ENCODE results near the gene ZSWIM4. TPM values are rescaled to one million over a fixed set of nuclear protein-coding genes. Genes with fewer than 3 reads are reported as not detected.

ZSWIM4 gene
- total and polyA plus RNA-seq, 10 donors = 1.5 to 14.8 (median 7.7) TPM

DNA sequence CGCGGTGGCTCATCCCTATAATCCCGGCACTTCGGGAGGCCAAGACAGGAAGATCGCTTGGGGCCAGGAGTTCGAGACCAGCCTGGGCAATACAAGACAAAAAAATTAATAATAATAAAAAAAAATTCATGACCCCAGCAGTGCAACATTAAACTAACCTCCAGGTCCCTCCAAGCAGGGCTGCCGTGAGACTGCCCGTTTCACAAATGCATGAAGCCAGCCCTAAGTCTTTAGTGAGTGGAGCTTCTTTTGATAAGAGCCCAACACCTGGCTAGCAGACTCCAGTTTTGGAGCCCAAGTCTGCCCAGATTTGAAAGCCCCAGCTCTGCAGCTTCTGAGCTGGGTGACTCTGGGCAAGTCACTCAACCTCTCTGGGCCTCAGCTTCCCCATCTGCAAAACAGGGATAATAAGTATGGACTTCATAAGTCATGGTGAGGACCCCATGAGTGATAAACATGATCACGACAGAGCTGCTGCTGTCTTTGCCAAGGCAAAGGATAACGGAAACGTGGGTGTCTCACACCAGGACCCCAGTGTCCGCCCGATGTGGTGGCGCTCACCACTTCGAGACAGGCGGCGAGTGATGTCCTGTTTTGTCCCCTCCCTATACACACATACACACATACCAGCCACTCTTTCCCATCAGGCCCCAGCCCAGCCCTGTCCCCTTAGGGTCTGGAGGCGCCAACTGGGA, 43.3 kb downstream of the ZSWIM4 start:
- Histone ChIP-seq H3K4me3 (peak overlapping the region; percentile 57 to 94 (median 77)), H3K27me3 (replicated peaks in 1 of 7) (no peaks in the 10 kb centered on the region), H3K4me1 (peaks cover 63 to 97% (median 91%) of the 10 kb centered on the region in 6 donors), H3K27ac (peak overlapping the region; percentile 91 to 100 (median 98)), H3K36me3 (peaks cover 0 to 43% (median 19%) of the 10 kb centered on the region in 6 donors), H3K9me3 (no peaks in the 10 kb centered on the region)
- no peak for DNase-seq
- intact Hi-C loops (cut with DNase I; ENCODE audit: low total_unique reads) = no loop called here
- TF ChIP-seq POLR2AphosphoS5 (IDR thresholded peaks at IDR 0.05) = no peak
- TF ChIP-seq POLR2A (IDR thresholded peaks at IDR 0.05) = peak in 1 of 3 donors; percentile 20
- WGBS, 5 donors = 32 to 55% (median 34%) methylated on average over 16 to 18 of the region's 18 CpGs

DNA sequence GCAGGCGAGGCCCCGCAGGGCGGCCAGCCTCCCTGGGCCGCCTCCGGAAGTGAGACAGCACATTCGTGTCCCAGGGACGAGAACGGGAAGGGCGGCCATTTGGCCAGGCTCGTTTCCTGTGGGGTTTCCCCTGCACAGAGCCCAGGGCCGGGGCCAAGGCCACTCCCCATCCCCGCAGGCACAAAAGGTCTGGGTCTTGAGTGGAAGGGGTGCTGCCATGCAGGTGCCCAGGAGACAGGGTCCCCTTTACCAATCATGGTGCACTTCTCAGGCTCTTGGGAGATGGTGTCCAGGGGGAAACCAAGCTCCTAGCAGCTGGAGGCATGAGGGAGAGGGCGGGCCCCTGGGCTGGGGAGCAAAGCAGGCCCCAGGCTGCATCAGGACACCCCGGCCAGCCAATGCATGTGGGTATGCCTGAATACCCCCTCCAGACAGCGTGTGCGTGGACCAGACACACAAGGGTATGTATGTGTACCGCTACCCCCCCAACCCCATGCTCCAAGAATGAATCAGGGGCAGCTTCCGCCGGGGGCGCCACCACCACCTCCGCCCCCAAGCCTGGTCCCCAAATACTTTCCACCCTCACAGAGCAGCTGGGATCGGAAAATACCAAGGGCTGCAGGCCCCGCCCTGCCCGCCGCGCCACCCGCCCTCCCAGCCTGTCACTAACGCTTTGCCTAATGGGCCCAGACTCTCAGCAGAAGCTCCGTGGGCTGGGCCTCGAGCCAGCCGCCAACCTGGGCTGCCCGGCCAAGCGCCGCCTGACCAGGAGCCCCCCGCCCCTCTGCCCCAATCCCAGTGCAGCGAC, 44.1 kb downstream of the ZSWIM4 start:
- WGBS, 5 donors = 0 to 2% (median 1%) methylated on average over 19 to 36 of the region's 36 CpGs
- peak overlapping the region; percentile 91 to 100 (median 98) for H3K27ac ChIP-seq
- peaks cover 0 to 37% (median 17%) of the 10 kb centered on the region in 6 donors for H3K36me3 ChIP-seq
- TF ChIP-seq POLR2AphosphoS5 (IDR thresholded peaks at IDR 0.05) (peak; percentile 95 to 98 (median 95)), POLR2A (IDR thresholded peaks at IDR 0.05) (peak; percentile 40 to 79 (median 65))
- TF ChIP-seq, protein P1, sequence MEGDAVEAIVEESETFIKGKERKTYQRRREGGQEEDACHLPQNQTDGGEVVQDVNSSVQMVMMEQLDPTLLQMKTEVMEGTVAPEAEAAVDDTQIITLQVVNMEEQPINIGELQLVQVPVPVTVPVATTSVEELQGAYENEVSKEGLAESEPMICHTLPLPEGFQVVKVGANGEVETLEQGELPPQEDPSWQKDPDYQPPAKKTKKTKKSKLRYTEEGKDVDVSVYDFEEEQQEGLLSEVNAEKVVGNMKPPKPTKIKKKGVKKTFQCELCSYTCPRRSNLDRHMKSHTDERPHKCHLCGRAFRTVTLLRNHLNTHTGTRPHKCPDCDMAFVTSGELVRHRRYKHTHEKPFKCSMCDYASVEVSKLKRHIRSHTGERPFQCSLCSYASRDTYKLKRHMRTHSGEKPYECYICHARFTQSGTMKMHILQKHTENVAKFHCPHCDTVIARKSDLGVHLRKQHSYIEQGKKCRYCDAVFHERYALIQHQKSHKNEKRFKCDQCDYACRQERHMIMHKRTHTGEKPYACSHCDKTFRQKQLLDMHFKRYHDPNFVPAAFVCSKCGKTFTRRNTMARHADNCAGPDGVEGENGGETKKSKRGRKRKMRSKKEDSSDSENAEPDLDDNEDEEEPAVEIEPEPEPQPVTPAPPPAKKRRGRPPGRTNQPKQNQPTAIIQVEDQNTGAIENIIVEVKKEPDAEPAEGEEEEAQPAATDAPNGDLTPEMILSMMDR (IDR thresholded peaks at IDR 0.05 in 8 of 11, conservative IDR thresholded peaks at IDR 0.05 in 3 of 11) = peak in 5 of 11 experiments; percentile 6 to 45 (median 31)
- no peaks in the 10 kb centered on the region for H3K9me3 ChIP-seq
- H3K27me3 ChIP-seq (replicated peaks in 1 of 7) = no peaks in the 10 kb centered on the region
- H3K4me1 ChIP-seq = peaks cover 62 to 97% (median 91%) of the 10 kb centered on the region in 6 donors
- intact Hi-C loops (cut with DNase I; ENCODE audit: low total_unique reads) = no loop called here
- DNase-seq = peak; percentile 98
- peak overlapping the region; percentile 57 to 94 (median 77) for H3K4me3 ChIP-seq

DNA sequence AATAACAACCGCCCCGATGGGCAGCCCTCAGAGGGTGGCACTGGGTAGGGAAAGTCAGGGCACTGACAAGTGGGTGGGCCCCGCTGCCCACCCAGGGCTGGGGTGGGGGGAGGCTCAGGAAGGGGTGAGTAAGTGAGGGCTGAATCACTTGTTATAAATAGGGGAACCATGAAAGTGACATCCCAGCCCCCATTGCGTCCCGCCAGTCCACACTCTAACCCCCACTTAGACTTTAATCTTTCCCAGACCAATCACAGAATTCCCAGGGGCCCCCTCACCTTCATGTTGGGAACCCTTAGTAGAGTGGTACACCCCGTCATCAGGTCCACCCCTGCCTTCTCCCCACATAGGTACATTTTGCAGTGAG, 44.7 kb downstream of the ZSWIM4 start:
- Histone ChIP-seq H3K27ac (peak overlapping the region; percentile 91 to 100 (median 98)), H3K4me1 (peaks cover 58 to 95% (median 86%) of the 10 kb centered on the region in 6 donors), H3K27me3 (replicated peaks in 1 of 7) (no peaks in the 10 kb centered on the region), H3K4me3 (peak overlapping the region; percentile 57 to 94 (median 77)), H3K36me3 (peaks cover 0 to 31% (median 11%) of the 10 kb centered on the region in 6 donors), H3K9me3 (no peaks in the 10 kb centered on the region)
- TF ChIP-seq POLR2AphosphoS5 (IDR thresholded peaks at IDR 0.05) (no peak), POLR2A (IDR thresholded peaks at IDR 0.05) (no peak)
- TF ChIP-seq, protein P1 (IDR thresholded peaks at IDR 0.05 in 8 of 11, conservative IDR thresholded peaks at IDR 0.05 in 3 of 11) = no peak
- DNase-seq = no peak
- intact Hi-C loops (cut with DNase I; ENCODE audit: low total_unique reads) = no loop called here
- WGBS, 5 donors = 2 to 13% (median 6%) methylated on average over 3 to 6 of the region's 6 CpGs

DNA sequence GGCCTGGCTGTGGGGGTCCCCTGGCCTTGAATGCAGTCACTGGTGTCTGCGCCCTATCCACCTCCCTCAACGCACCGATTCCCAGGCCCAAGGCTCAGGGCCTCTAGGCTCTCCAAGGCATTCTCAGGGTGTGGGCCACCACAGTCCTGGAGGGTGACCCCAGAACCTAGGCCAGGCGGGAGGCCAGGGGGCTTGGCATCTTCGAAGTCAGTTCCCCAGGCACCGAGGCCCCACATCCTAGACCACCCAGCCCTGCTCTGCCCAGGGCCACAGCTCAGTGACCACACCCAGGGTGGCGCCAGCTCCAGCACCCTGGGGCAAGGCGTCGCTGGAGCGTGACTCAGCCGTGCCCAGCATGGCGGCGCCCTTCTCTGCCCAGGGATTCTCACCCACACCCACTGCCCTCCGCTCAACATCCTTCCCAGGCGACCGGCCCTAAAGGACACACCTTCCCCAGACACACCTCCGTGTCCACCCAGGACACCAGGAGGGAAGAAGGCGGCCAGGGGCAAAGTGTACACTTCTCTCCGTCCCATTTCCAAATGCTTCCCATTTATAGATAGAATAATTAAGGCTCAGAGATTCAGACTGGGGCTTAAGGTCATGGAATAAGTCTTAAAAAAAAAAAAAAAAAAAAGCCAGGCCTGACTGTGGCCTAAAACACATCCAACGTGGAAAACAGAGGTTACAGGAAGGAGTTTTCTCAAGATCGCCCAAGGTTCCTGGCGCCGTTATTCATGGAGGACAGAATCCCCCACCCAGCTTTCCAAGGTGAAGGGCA, 45.3 kb downstream of the ZSWIM4 start:
- intact Hi-C loops (cut with DNase I; ENCODE audit: low total_unique reads) = no loop called here
- 15 to 49% (median 16%) methylated on average over 19 to 23 of the region's 23 CpGs for WGBS, 5 donors

More for the DNA sequence above, 45.3 kb downstream of the ZSWIM4 start:
- Histone ChIP-seq H3K27ac (peak overlapping the region; percentile 91 to 100 (median 98)), H3K9me3 (no peaks in the 10 kb centered on the region), H3K4me3 (peak overlapping the region; percentile 57 to 94 (median 77)), H3K4me1 (peaks cover 58 to 94% (median 82%) of the 10 kb centered on the region in 6 donors), H3K36me3 (peaks cover 0 to 25% (median 8%) of the 10 kb centered on the region in 6 donors), H3K27me3 (replicated peaks in 1 of 7) (no peaks in the 10 kb centered on the region)
- peak; percentile 92 for DNase-seq
- TF ChIP-seq POLR2AphosphoS5 (IDR thresholded peaks at IDR 0.05) (peak; percentile 75 to 89 (median 79)), POLR2A (IDR thresholded peaks at IDR 0.05) (peak in 1 of 3 donors; percentile 27)
- TF ChIP-seq, protein P1 (IDR thresholded peaks at IDR 0.05 in 8 of 11, conservative IDR thresholded peaks at IDR 0.05 in 3 of 11) = peak in 1 of 11 experiments; percentile 12

Measured in spleen (tissue), 11 donors.